ENCODE results near the gene PSMB11. TPM values are rescaled to one million over a fixed set of nuclear protein-coding genes. Genes with fewer than 3 reads are reported as not detected.

Gene PSMB11
- total RNA-seq, 1 experiment from 2014 or later: not detected

GRCh38 chr14:23018107-23018506, 23.9 kb upstream of the PSMB11 start:
- Mint-ChIP-seq H3K9me3 (ENCODE audit: unreplicated experiment) (no peaks in the 10 kb centered on the region), H3K27ac (ENCODE audit: low read depth, unreplicated experiment) (no peak overlapping the region), H3K27me3 (ENCODE audit: insufficient read depth, unreplicated experiment) (no peaks in the 10 kb centered on the region), H3K36me3 (ENCODE audit: insufficient read depth, unreplicated experiment) (no peaks in the 10 kb centered on the region), H3K4me1 (ENCODE audit: insufficient read depth, unreplicated experiment) (no peaks in the 10 kb centered on the region), H3K4me3 (ENCODE audit: unreplicated experiment) (no peak overlapping the region)
- no peak for DNase-seq (ENCODE audit: unreplicated experiment)
- POLR2A ChIA-PET: interaction anchor here (0.7 kb wide), 1 partner anchor 11 kb away, joined by 3 read pairs; no protein-coding TSS in a partner anchor
- BruUV-seq (replicated peaks): no TSS peak
- intact Hi-C loops (cut with micrococcal nuclease): no loop called here
- CTCF ChIA-PET: interaction anchor here (0.8 to 1.3 kb wide), 3 partner anchors 9 to 63 kb away, joined by 3 to 5 read pairs (median 3); no protein-coding TSS in a partner anchor
- no peak for TF ChIP-seq CTCF (IDR thresholded peaks at IDR 0.05; ENCODE audit: unreplicated experiment)

- Mint-ChIP-seq H3K27ac (ENCODE audit: low read depth, unreplicated experiment) (no peak overlapping the region), H3K4me3 (ENCODE audit: unreplicated experiment) (no peak overlapping the region), H3K9me3 (ENCODE audit: unreplicated experiment) (no peaks in the 10 kb centered on the region), H3K36me3 (ENCODE audit: insufficient read depth, unreplicated experiment) (peaks cover 11% of the 10 kb centered on the region), H3K27me3 (ENCODE audit: insufficient read depth, unreplicated experiment) (no peaks in the 10 kb centered on the region), H3K4me1 (ENCODE audit: insufficient read depth, unreplicated experiment) (no peaks in the 10 kb centered on the region)
- DNase-seq (ENCODE audit: unreplicated experiment): no peak
- POLR2A ChIA-PET: interaction anchor here (0.6 to 1.3 kb wide), 3 partner anchors 9 to 72 kb away, joined by 3 to 4 read pairs (median 3); no protein-coding TSS in a partner anchor
- TF ChIP-seq CTCF (IDR thresholded peaks at IDR 0.05; ENCODE audit: unreplicated experiment): no peak
- CTCF ChIA-PET: interaction anchor here (0.6 to 1.9 kb wide), 6 partner anchors 11 to 551 kb away, joined by 3 to 8 read pairs (median 4); partner anchors contain the start of gene CDH24
- BruUV-seq (replicated peaks): no TSS peak
- intact Hi-C loops (cut with micrococcal nuclease): no loop called here
These were observed 21.6 kb upstream of the PSMB11 start for GRCh38 chr14:23020143-23021128.

GRCh38 chr14:23021434-23021833, 20.6 kb upstream of the PSMB11 start:
- POLR2A ChIA-PET: interaction anchor here (1.1 to 1.3 kb wide), 2 partner anchors 10 to 11 kb away, joined by 3 to 4 read pairs; no protein-coding TSS in a partner anchor
- BruUV-seq (replicated peaks): no TSS peak
- no peak for DNase-seq (ENCODE audit: unreplicated experiment)

More at GRCh38 chr14:23021434-23021833, 20.6 kb upstream of the PSMB11 start:
- Mint-ChIP-seq H3K4me1 (ENCODE audit: insufficient read depth, unreplicated experiment) (no peaks in the 10 kb centered on the region), H3K9me3 (ENCODE audit: unreplicated experiment) (no peaks in the 10 kb centered on the region), H3K27ac (ENCODE audit: low read depth, unreplicated experiment) (no peak overlapping the region), H3K27me3 (ENCODE audit: insufficient read depth, unreplicated experiment) (no peaks in the 10 kb centered on the region), H3K36me3 (ENCODE audit: insufficient read depth, unreplicated experiment) (peaks cover 21% of the 10 kb centered on the region), H3K4me3 (ENCODE audit: unreplicated experiment) (no peak overlapping the region)
- CTCF ChIA-PET: interaction anchor here (0.9 to 1.0 kb wide), 4 partner anchors 12 to 166 kb away, joined by 3 to 5 read pairs (median 3); no protein-coding TSS in a partner anchor
- intact Hi-C loops (cut with micrococcal nuclease): no loop called here
- TF ChIP-seq CTCF (IDR thresholded peaks at IDR 0.05; ENCODE audit: unreplicated experiment): no peak

All from MCF 10A (cell line).